GM18508 (cell line): ENCODE results near the gene DOCK1.
"Not testable (repeated sequence)": the region's sequence is repeated elsewhere in the genome, so short reads cannot be mapped to it uniquely, and the experiment has no call there.

ENCODE experiments used
- ATAC-seq: cut with Tn5 transposase; IDR thresholded peaks from one replicate; pipeline ENCODE4 v1.9.1; 2021; ENCODE audit warnings: moderate number of reproducible peaks; ENCODE audit not compliant: insufficient read depth, unreplicated experiment

Gene DOCK1

GRCh38 chr10:126921974-126922525, 16.8 kb downstream of the DOCK1 start:
- ATAC-seq, result no peak

GRCh38 chr10:126924180-126924914, 19.1 kb downstream of the DOCK1 start:
- ATAC-seq, result no peak

GRCh38 chr10:126924915-126925300, 19.7 kb downstream of the DOCK1 start:
- no peak for ATAC-seq

GRCh38 chr10:126926568-126926967, 21.3 kb downstream of the DOCK1 start:
- no peak for ATAC-seq

- ATAC-seq, result no peak
These were observed 22.6 kb downstream of the DOCK1 start for GRCh38 chr10:126927799-126928198.

GRCh38 chr10:126928274-126928673, 23.0 kb downstream of the DOCK1 start:
- no peak for ATAC-seq

GRCh38 chr10:126929391-126929790, 24.2 kb downstream of the DOCK1 start:
- ATAC-seq, result no peak

GRCh38 chr10:126930131-126930882, 25.1 kb downstream of the DOCK1 start:
- ATAC-seq, result no peak

GRCh38 chr10:126930883-126931503, 25.8 kb downstream of the DOCK1 start:
- ATAC-seq, result no peak

GRCh38 chr10:126931544-126931943, 26.3 kb downstream of the DOCK1 start:
- no peak for ATAC-seq

GRCh38 chr10:126932516-126932915, 27.3 kb downstream of the DOCK1 start:
- no peak for ATAC-seq

GRCh38 chr10:126933116-126933515, 27.9 kb downstream of the DOCK1 start:
- ATAC-seq, result no peak

GRCh38 chr10:126935263-126935946, 30.2 kb downstream of the DOCK1 start:
- ATAC-seq, result no peak

GRCh38 chr10:126937026-126937425, 31.8 kb downstream of the DOCK1 start:
- ATAC-seq, result no peak

- not testable (repeated sequence) for ATAC-seq
These were observed 32.9 kb downstream of the DOCK1 start for GRCh38 chr10:126938121-126938520.

- no peak for ATAC-seq
These were observed 34.5 kb downstream of the DOCK1 start for GRCh38 chr10:126939706-126940105.

GRCh38 chr10:126940670-126941310, 35.6 kb downstream of the DOCK1 start:
- ATAC-seq, result no peak

- ATAC-seq, result no peak
These were observed 39.0 kb downstream of the DOCK1 start for GRCh38 chr10:126944191-126944590.

- no peak for ATAC-seq
These were observed 40.3 kb downstream of the DOCK1 start for GRCh38 chr10:126945351-126946030.
